Measurements from ENCODE around the gene BCAT1.

BCAT1 gene

GRCh38 chr12:24768415-24768814, 180.5 kb downstream of the BCAT1 start:
- in situ Hi-C loops (cut with HindIII; ENCODE audit: low pct_unique_long_range_greater_than_20kb, low sequenced_read_pairs) = no loop called here
- DNase-seq (ENCODE audit: low read depth in 1 of 2, low spot score in 1 of 2) = no peak
- TF ChIP-seq JUND (IDR thresholded peaks at IDR 0.05; ENCODE audit: low read depth) = no peak

DNA sequence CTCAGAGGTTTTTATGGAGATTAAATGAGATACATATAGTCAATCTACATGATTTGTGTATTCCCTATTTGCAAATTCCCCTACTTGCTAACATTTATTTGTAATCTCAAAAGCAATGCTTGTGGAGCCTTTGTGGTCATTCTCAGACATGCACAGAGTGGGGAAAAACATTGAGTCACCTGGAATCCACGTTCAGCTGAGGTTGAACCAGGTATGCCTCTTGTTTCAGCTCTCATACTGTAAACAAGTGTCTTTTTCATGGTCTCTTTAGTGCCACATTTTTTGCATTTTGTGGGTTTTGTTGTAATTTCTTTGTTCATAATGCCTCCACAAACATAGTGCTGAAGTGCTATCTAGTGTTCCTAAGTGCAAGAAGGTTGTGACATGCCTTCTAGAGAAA, 181.9 kb downstream of the BCAT1 start:
- in situ Hi-C loops (cut with HindIII; ENCODE audit: low pct_unique_long_range_greater_than_20kb, low sequenced_read_pairs) = no loop called here
- TF ChIP-seq JUND (IDR thresholded peaks at IDR 0.05; ENCODE audit: low read depth) = no peak
- no peak for DNase-seq (ENCODE audit: low read depth in 1 of 2, low spot score in 1 of 2)

DNA sequence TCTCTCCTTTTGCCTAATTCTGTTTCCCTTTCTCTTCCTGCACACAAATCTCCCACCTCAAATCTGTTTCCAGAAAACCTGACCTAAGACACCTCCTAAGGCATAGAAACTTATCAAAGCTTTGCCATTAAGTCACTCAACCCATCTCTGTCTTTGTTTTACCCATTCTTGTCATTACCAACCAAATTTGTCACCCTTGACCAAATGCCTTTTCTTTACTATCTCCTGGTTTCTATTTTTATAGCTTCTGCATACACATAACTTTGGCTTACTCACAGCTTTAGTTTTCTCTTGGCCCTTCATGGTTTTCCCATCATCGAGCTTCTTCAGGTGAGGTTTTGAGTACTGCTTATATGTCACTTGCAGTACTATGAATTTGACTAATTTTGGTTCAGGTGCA, 184.2 kb downstream of the BCAT1 start:
- DNase-seq (ENCODE audit: low read depth in 1 of 2, low spot score in 1 of 2) = no peak
- TF ChIP-seq JUND (IDR thresholded peaks at IDR 0.05; ENCODE audit: low read depth) = no peak
- in situ Hi-C loops (cut with HindIII; ENCODE audit: low pct_unique_long_range_greater_than_20kb, low sequenced_read_pairs) = no loop called here

DNA sequence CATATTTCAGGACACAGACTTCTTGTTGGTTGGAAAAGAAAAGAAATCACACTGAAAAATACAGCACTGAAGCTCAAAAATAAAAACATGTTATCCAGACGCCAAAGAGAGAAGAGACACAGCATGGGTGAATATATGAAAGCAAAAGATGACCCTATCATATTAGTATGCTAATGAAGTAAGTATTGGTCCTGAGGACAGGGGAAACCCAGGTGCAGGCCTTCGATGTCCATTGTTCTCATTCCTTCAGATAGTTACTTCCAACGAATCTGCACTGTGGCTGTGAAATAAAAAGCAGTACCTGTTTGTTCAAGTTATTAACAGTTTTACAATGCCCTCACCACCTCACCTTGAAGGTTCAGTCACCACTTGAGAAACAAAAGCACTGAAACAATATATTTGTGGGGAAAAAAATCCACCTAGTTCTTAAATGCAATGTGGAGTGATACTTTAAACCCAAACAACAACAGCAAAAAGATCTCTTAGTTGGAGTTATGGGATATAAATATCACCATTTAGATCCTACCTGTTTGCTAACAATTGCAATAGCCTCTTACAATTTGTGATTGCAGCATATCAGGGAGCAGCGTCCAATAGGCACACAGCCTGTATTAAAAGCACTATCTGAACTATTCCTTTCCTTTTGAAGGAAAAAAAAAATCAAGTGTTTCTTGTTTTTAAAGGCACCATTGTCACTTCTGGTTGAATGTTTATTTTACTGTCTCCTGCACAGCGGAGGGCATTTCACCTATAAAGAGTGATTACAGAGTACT, 188.1 kb downstream of the BCAT1 start:
- in situ Hi-C loops (cut with HindIII; ENCODE audit: low pct_unique_long_range_greater_than_20kb, low sequenced_read_pairs) = no loop called here
- no peak for TF ChIP-seq JUND (IDR thresholded peaks at IDR 0.05; ENCODE audit: low read depth)
- DNase-seq (ENCODE audit: low read depth in 1 of 2, low spot score in 1 of 2) = no peak

- DNase-seq (ENCODE audit: low read depth in 1 of 2, low spot score in 1 of 2) = no peak
- TF ChIP-seq JUND (IDR thresholded peaks at IDR 0.05; ENCODE audit: low read depth) = no peak
- in situ Hi-C loops (cut with HindIII; ENCODE audit: low pct_unique_long_range_greater_than_20kb, low sequenced_read_pairs) = no loop called here
These were observed 188.7 kb downstream of the BCAT1 start for GRCh38 chr12:24760162-24760561.

Measured in T47D (cell line).